Measurements from ENCODE around the gene PSMD10.

DNA sequence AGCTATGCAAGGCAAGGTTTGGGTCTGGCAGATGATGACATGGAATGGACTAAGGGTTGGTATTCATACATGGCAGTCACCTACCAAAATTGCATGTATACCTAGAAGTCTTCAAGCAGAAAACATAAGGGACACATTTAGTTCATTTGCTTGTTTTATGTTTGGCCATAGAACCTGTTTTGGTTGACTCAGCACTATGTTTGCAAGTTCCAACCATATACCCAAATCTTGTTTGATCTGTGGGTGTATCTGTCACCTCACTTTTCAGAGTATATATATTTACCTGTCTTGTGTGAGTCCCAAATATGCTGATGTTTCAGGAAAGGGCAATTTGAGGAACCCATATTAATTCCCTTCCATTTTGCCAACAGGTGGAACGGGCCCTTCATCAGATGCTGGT, 39.5 kb upstream of the PSMD10 start:
- TF ChIP-seq, protein P1, sequence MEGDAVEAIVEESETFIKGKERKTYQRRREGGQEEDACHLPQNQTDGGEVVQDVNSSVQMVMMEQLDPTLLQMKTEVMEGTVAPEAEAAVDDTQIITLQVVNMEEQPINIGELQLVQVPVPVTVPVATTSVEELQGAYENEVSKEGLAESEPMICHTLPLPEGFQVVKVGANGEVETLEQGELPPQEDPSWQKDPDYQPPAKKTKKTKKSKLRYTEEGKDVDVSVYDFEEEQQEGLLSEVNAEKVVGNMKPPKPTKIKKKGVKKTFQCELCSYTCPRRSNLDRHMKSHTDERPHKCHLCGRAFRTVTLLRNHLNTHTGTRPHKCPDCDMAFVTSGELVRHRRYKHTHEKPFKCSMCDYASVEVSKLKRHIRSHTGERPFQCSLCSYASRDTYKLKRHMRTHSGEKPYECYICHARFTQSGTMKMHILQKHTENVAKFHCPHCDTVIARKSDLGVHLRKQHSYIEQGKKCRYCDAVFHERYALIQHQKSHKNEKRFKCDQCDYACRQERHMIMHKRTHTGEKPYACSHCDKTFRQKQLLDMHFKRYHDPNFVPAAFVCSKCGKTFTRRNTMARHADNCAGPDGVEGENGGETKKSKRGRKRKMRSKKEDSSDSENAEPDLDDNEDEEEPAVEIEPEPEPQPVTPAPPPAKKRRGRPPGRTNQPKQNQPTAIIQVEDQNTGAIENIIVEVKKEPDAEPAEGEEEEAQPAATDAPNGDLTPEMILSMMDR (conservative IDR thresholded peaks at IDR 0.05): no peak
- no peak for TF ChIP-seq EZH2 (IDR thresholded peaks at IDR 0.05; ENCODE audit: low read depth)
